OCI-LY1 (cell line): Measurements from ENCODE around the gene CDK13.

Experiments
- H2AFZ ChIP-seq: fragments of 200-600 bp; sonication (generic), shearing (Covaris generic); 2 replicates; pipeline ENCODE4 v1.6.0; 2014; ENCODE audit warnings: antibody characterized with exemption, mild to moderate bottlenecking, low read length
- H3F3A ChIP-seq: fragments of 200-600 bp; sonication (generic), shearing (Covaris generic); 2 replicates; pipeline ENCODE4 v1.6.0; 2014; ENCODE audit warnings: mild to moderate bottlenecking, antibody characterized with exemption, low read length, moderate library complexity; ENCODE audit not compliant: insufficient read depth
- H3K27ac ChIP-seq: fragments of 200-600 bp; sonication (generic); 2 replicates; pipeline ENCODE4 v1.5.1; 2014; ENCODE audit warnings: low read length, mixed run types, mild to moderate bottlenecking, low read depth; ENCODE audit not compliant: poor library complexity, severe bottlenecking
- H3K27me3 ChIP-seq: fragments of 200-600 bp; sonication (generic); 2 replicates; pipeline ENCODE4 v1.6.0; 2014; ENCODE audit warnings: antibody characterized with exemption, mild to moderate bottlenecking, low read length, moderate library complexity; ENCODE audit not compliant: insufficient read depth
- H3K36me3 ChIP-seq: fragments of 200-600 bp; sonication (generic); 2 replicates; pipeline ENCODE4 v1.6.1; 2014; ENCODE audit warnings: mild to moderate bottlenecking, antibody characterized with exemption, low read length, moderate library complexity, mixed read lengths; ENCODE audit not compliant: insufficient read depth
- H3K4me1 ChIP-seq: fragments of 200-600 bp; sonication (generic); 2 replicates; pipeline ENCODE4 v1.5.1; 2014; ENCODE audit warnings: mild to moderate bottlenecking, low read length, moderate library complexity; ENCODE audit not compliant: insufficient read depth, severe bottlenecking
- H3K4me2 ChIP-seq: fragments of 200-600 bp; sonication (generic), shearing (Covaris generic); 2 replicates; pipeline ENCODE4 v1.6.1; 2014; ENCODE audit warnings: low read length
- H3K4me3 ChIP-seq: fragments of 200-600 bp; sonication (generic); 2 replicates; pipeline ENCODE4 v1.5.1; 2014; ENCODE audit warnings: low read length, low read depth, mild to moderate bottlenecking, mixed read lengths; ENCODE audit not compliant: poor library complexity, severe bottlenecking
- H3K79me2 ChIP-seq: fragments of 200-600 bp; shearing (Covaris generic); 2 replicates; pipeline ENCODE4 v1.6.1; 2016; ENCODE audit warnings: mixed run types, low read length, mixed read lengths; ENCODE audit not compliant: insufficient read depth
- H3K9ac ChIP-seq: fragments of 200-600 bp; sonication (generic), shearing (Covaris generic); 2 replicates; pipeline ENCODE4 v1.6.1; 2014; ENCODE audit warnings: mild to moderate bottlenecking, low read length, mixed read lengths
- H3K9me2 ChIP-seq: fragments of 200-600 bp; sonication (generic), shearing (Covaris generic); 2 replicates; pipeline ENCODE4 v1.6.1; 2014; ENCODE audit warnings: low read depth, mild to moderate bottlenecking, low read length, mixed read lengths
- H3K9me3 ChIP-seq: fragments of 200-600 bp; shearing (Covaris generic); 2 replicates; pipeline ENCODE4 v1.6.1; 2014; ENCODE audit warnings: low read length, mixed read lengths
- H4K20me1 ChIP-seq: fragments of 200-600 bp; sonication (generic), shearing (Covaris generic); 2 replicates; pipeline ENCODE4 v1.6.0; 2016; ENCODE audit warnings: mild to moderate bottlenecking, low read length; ENCODE audit not compliant: insufficient read depth
- EZH2 ChIP-seq: fragments of 200-600 bp; sonication (generic), shearing (Covaris generic); IDR thresholded peaks from 2 replicates; pipeline ENCODE4 v1.8.0; 2017; ENCODE audit warnings: borderline replicate concordance, mixed run types, mild to moderate bottlenecking, antibody characterized with exemption, low read length, moderate library complexity, mixed read lengths
- TF ChIP-seq, protein P1 (sequence below): fragments of 200-600 bp; sonication (generic), shearing (Covaris generic); IDR thresholded peaks from 2 replicates; pipeline ENCODE4 v1.5.1; 2017; ENCODE audit warnings: mild to moderate bottlenecking, antibody characterized with exemption, low read length, moderate library complexity, mixed read lengths

CDK13 gene

GRCh38 chr7:39908973-39909372, 41.1 kb upstream of the CDK13 start:
- H3K36me3 ChIP-seq = no peaks in the 10 kb centered on the region
- H3K9me2 ChIP-seq = no peaks in the 10 kb centered on the region
- H3K4me3 ChIP-seq = no peak overlapping the region
- no peak overlapping the region for H2AFZ ChIP-seq
- H3F3A ChIP-seq = no peaks in the 10 kb centered on the region
- H3K4me2 ChIP-seq = no peak overlapping the region
- 0 out of 2 replicates have a peak, but pooled peaks cover 2% of the 10 kb centered on the region for H3K9me3 ChIP-seq
- no peaks in the 10 kb centered on the region for H4K20me1 ChIP-seq
- no peaks in the 10 kb centered on the region for H3K27me3 ChIP-seq
- H3K9ac ChIP-seq = no peak overlapping the region
- no peak overlapping the region for H3K27ac ChIP-seq
- no peaks in the 10 kb centered on the region for H3K79me2 ChIP-seq
- TF ChIP-seq, protein P1, sequence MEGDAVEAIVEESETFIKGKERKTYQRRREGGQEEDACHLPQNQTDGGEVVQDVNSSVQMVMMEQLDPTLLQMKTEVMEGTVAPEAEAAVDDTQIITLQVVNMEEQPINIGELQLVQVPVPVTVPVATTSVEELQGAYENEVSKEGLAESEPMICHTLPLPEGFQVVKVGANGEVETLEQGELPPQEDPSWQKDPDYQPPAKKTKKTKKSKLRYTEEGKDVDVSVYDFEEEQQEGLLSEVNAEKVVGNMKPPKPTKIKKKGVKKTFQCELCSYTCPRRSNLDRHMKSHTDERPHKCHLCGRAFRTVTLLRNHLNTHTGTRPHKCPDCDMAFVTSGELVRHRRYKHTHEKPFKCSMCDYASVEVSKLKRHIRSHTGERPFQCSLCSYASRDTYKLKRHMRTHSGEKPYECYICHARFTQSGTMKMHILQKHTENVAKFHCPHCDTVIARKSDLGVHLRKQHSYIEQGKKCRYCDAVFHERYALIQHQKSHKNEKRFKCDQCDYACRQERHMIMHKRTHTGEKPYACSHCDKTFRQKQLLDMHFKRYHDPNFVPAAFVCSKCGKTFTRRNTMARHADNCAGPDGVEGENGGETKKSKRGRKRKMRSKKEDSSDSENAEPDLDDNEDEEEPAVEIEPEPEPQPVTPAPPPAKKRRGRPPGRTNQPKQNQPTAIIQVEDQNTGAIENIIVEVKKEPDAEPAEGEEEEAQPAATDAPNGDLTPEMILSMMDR = no peak
- TF ChIP-seq EZH2 = no peak
- H3K4me1 ChIP-seq = no peaks in the 10 kb centered on the region

DNA sequence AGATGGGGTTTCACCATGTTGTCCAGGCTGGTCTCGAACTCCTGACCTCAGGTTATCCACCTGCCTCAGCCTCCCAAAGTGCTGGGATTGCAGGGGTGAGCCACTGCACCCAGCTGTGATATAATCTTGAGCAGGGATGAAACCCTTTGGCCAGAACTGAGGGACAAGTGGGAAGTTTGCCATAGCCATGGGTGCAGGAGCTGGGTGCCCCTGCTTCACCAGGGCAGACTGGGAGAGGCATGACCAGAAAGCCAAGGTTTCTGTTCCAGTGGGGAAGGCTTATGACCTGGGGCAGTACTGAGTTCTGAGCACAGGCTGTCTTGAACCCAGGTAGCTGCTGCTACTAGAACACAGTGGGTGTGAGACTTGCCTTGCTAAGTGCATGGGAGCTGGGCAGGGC, 40.5 kb upstream of the CDK13 start:
- no peaks in the 10 kb centered on the region for H4K20me1 ChIP-seq
- H3K4me3 ChIP-seq = no peak overlapping the region
- H3K79me2 ChIP-seq = no peaks in the 10 kb centered on the region
- no peaks in the 10 kb centered on the region for H3F3A ChIP-seq
- H3K9me2 ChIP-seq = no peaks in the 10 kb centered on the region
- H3K4me1 ChIP-seq = no peaks in the 10 kb centered on the region
- H2AFZ ChIP-seq = no peak overlapping the region
- no peak overlapping the region for H3K27ac ChIP-seq
- H3K36me3 ChIP-seq = no peaks in the 10 kb centered on the region
- no peaks in the 10 kb centered on the region for H3K27me3 ChIP-seq
- TF ChIP-seq, protein P1 = no peak
- no peak for TF ChIP-seq EZH2
- no peak overlapping the region for H3K9ac ChIP-seq
- H3K9me3 ChIP-seq = 0 out of 2 replicates have a peak, but pooled peaks cover 2% of the 10 kb centered on the region
- H3K4me2 ChIP-seq = no peak overlapping the region

DNA sequence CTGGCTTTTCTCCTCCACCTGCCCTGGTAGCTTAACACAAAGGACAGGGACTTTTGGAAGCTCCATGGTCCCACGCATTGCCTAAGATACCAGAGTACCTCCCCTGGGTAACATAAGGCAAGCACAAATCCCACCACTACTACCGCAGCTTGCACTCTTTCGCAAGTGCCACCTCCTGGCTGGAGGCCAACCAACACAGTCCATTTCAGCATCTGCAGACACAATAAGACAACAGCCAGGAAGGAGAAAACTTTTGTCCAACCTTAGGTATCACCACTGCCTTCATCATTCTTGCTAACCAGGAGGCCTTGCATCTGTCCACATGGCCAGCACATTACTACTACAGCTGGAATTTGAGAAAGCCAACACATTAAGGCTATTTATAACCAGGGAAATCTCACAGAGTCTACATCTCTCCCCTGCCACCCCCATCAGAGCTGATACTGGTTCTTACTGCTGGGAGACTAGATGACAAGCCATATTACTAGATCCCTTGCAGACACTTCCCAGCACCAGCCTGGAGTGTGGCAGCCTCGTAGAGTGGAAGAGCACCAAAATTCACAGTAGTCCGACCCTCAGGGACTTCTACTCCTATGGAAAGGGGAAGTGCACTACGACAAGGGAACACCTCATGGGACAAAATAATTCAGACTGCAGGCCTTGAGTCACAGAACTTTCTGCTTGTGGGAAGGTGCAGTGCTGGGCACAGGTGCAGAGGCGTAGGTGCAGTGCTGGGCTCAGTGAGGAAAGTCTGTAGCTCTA, 39.8 kb upstream of the CDK13 start:
- H3K4me3 ChIP-seq = no peak overlapping the region
- TF ChIP-seq, protein P1 = 0 out of 2 replicates have a peak, but pooled peaks have one; percentile 14
- TF ChIP-seq EZH2 = no peak
- H3K27me3 ChIP-seq = no peaks in the 10 kb centered on the region
- no peaks in the 10 kb centered on the region for H3K9me2 ChIP-seq
- H3K4me2 ChIP-seq = no peak overlapping the region
- no peaks in the 10 kb centered on the region for H3K4me1 ChIP-seq
- H3K9me3 ChIP-seq = 0 out of 2 replicates have a peak, but pooled peaks cover 2% of the 10 kb centered on the region
- H2AFZ ChIP-seq = no peak overlapping the region
- H3K79me2 ChIP-seq = no peaks in the 10 kb centered on the region
- H3K36me3 ChIP-seq = no peaks in the 10 kb centered on the region
- no peaks in the 10 kb centered on the region for H4K20me1 ChIP-seq
- no peak overlapping the region for H3K9ac ChIP-seq
- H3K27ac ChIP-seq = no peak overlapping the region
- no peaks in the 10 kb centered on the region for H3F3A ChIP-seq
